HG03025 (cell line): ENCODE results near the gene CLSTN2.

Experiments
- ATAC-seq: cut with Tn5 transposase; IDR thresholded peaks from one replicate; pipeline ENCODE4 v1.9.1; 2021; ENCODE audit warnings: mild to moderate bottlenecking, moderate library complexity; ENCODE audit not compliant: unreplicated experiment, low FRiP score

Gene CLSTN2

DNA sequence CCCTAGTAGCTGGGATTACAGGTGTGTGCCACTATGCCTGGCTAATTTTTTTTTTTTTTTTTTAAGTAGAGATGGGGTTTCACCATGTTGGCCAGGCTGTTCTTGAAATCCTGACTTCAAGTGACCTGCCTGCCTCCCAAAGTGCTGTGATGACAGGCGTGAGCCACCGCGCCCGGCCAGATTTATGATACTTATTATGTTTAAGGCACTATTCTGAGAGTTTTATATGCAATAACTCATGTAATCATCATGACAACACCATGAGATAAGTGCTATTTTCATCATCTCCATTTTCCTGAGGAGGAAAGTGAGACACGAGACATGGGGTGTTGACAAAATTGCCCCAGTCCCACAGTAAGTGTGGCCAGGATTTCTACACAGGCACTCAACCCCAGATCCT, 376.4 kb downstream of the CLSTN2 start:
- no peak for ATAC-seq

DNA sequence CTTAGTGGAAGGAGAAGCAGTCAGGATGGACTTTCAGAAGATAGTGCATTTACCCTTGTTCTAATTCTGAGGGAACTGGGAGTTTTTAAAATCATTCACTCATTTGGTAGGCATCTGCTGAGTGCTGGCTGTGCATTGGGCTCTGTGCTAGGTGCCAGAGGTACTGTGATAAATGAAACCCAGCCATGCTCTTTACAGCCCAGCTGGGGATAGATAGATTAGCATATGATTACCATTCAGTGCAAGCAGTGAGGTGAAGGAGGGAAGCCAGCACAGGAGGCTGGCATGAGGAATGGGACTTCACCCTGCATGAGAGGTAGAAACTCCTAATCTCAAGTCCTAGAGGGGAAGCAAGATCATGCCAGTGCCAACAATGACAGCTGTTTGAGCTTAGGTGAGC, 381.0 kb downstream of the CLSTN2 start:
- no peak for ATAC-seq

- ATAC-seq, result no peak
Observed at GRCh38 chr3:140316466-140316865, 381.5 kb downstream of the CLSTN2 start.

DNA sequence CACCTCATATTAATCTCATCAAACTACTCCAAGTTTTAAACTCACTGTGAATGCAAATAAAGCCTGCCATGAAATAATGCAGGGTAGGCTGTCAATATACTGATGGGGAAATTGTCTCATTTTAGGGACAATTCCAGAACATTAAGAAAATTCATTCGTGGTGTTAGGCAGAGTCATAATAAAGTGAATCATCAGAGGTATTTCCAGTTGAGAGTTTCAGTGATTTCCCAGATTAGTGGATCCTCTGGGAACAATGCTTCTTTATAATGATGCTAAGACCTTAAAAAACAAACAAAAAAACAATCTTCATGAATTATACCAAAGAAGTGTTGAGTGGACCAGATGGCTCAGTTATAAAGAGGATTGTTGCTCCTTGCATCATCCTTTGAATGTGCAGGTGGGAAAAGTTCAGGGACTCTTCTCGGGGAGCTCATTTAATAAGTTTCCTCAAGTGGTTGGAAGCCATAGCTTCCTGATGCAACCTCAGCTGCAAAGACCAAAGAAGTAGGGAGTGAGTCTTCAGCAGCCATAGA, 381.9 kb downstream of the CLSTN2 start:
- no peak for ATAC-seq

GRCh38 chr3:140319739-140320138, 384.8 kb downstream of the CLSTN2 start:
- no peak for ATAC-seq

GRCh38 chr3:140323561-140323960, 388.6 kb downstream of the CLSTN2 start:
- ATAC-seq, result no peak

- no peak for ATAC-seq
Observed at GRCh38 chr3:140332131-140332530, 397.1 kb downstream of the CLSTN2 start.

GRCh38 chr3:140334132-140334929, 399.3 kb downstream of the CLSTN2 start:
- no peak for ATAC-seq

GRCh38 chr3:140336465-140336864, 401.5 kb downstream of the CLSTN2 start:
- no peak for ATAC-seq

DNA sequence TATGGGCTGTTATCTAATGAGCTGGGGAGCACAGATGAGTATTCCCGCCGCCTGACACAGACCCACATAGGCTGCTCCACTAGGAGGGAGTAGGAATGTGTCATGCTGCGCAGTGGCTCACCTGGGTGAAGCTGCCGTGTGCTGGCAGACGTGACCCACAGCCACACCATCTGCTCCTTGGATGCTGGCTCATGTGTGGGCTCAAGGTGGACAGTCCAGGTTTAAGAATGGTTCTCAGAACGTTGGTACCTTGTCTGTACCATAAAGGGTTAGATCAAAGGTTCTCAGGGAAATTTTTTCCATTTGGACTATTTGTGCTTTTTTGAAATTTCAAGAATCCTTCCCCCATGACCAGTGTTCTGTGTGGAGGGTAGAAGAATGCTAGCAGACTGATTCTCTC, 403.9 kb downstream of the CLSTN2 start:
- no peak for ATAC-seq

- no peak for ATAC-seq
Observed at GRCh38 chr3:140341203-140341602, 406.2 kb downstream of the CLSTN2 start.

DNA sequence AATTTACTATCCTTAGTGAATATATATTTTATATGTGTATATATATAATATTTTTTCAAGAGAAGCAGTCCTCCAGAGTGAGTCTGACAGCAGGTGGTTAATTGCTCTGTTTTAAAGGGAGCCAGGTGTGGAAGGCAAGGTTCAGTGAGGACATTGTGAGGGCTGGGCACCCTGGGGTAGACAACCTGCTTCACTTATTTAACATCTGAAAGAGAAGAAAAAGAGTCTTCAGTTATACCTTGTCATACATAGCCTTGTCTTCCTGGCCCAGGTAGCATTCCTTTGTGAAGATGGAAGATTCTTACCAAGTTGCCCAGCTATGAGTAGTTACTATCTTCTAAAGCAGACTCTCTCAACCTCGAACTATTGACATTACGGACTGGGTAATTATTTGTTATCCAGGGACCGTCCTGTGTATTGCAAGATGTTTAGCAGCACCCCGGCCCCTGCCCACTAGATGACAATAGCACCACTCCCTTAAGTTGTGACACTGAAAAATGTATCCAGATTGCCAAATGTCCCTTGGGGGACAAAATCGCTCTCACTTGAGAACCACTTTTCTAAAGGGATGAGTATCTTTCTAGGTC, 406.9 kb downstream of the CLSTN2 start:
- ATAC-seq, result no peak

- no peak for ATAC-seq
Observed at GRCh38 chr3:140342668-140343067, 407.7 kb downstream of the CLSTN2 start.

- no peak for ATAC-seq
Observed at GRCh38 chr3:140343211-140344081, 408.5 kb downstream of the CLSTN2 start.

DNA sequence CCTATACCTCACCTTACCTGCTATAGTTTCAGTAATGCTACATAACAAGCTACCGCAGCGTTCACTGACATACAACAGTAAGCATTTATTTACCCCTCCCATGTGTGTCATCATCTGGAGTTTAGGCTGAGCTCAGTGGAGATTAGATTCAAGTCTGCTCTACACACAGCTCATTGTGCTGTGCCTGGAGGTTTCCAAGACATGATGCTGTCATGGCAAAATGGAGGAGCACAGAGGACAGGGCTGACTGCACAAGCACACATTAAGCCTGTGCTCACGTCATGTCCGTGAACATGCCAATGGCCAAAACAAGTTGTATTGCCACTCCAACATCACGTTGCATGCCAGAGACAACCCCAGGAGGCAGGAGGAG, 409.1 kb downstream of the CLSTN2 start:
- no peak for ATAC-seq

- ATAC-seq, result no peak
Observed at GRCh38 chr3:140344601-140345205, 409.7 kb downstream of the CLSTN2 start.

DNA sequence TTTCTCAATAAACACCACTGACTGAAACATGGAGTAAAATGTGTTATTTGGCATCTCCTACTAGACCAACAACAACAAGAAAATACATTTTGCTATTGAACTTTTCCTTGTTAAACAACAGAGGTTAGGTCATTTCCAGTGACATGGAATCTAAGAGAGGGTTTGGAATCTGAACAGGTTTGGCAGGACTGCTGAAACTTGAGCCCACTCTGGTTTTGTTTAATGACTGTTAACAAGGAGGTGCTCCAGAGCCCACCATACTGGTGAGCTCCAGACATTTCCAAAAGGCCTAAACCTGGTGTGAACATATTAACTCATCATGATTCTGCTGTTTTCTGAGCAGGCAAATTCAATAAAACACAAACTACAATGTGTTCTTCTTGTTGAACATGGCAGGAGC, 412.2 kb downstream of the CLSTN2 start:
- no peak for ATAC-seq

DNA sequence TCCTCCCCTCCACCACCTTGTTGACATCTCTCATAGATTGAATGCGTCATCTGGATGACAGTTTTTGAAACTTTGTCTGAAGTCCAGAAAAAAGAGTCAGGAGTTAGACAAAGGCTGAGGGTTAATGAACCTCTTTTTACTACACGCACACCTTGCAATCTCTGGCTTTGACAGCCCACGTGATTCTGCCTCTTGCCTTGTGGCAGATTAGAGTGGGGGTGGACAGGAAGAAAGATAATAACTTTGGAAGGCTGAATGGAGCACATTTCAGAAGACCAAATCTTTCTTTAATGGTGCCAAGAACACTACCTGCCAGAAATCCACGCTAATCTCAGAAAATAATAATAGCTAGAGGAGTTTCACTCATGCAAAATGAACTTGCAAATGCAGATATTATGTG, 415.0 kb downstream of the CLSTN2 start:
- no peak for ATAC-seq

DNA sequence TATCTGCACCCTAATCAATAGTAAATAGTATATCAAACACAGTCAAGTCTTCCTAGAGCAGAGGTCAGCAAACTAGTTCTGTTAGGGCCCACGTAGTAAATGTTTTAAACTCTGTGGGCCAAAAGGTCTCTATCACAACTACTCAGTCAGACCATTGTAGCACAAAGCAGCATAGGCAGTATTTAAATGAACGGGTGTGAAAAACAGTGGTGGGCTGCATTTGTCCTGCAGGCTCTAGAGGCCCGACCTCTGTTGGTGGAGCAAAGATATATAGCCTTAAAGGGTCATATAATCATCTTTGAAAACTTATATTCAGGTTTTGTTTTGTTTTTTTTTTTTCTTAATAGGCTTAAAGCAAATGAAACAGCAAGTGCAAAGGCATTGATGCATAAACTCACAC, 416.5 kb downstream of the CLSTN2 start:
- ATAC-seq, result no peak

DNA sequence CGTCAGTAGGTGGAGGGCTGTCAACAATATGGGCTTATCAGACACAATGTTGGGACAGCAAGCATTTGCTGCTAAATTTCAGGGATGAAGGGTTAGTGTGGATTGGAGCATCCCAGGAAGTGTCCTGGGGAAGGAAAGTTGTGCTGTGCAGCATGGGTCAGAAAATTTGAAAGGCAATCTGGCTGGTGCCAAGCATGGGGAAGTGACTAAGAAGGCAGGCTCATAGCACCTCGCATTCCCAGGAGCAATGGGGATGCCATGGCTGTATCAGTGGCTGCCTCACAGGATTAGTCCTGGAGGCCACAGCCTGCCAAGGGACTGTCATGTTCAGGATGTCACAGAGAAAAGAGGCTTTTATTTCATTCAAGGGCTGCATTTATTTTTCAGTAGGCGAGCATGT, 420.5 kb downstream of the CLSTN2 start:
- no peak for ATAC-seq

- no peak for ATAC-seq
Observed at GRCh38 chr3:140358686-140359085, 423.7 kb downstream of the CLSTN2 start.
